Mesendoderm (in vitro differentiated cells): ENCODE results near the gene MPC2.

Experiments
- DNase-seq: peaks from one replicate; pipeline ENCODE4 v3.0.0; 2013
- H2AK5ac ChIP-seq: 2 replicates; pipeline ENCODE4 v1.6.1; 2013; ENCODE audit warnings: low read length, inconsistent platforms
- H2BK120ac ChIP-seq: 2 replicates; pipeline ENCODE4 v1.6.1; 2013; ENCODE audit warnings: low read depth, mild to moderate bottlenecking, low read length, moderate library complexity, mixed read lengths
- H2BK15ac ChIP-seq: replicated peaks from 2 replicates; pipeline ENCODE4 v1.6.1; 2013; ENCODE audit warnings: low read depth, mild to moderate bottlenecking, moderate library complexity
- H2BK5ac ChIP-seq: 2 replicates; pipeline ENCODE4 v1.6.1; 2013; ENCODE audit warnings: low read length, inconsistent platforms
- H3K18ac ChIP-seq: 2 replicates; pipeline ENCODE4 v1.6.1; 2013; ENCODE audit warnings: mild to moderate bottlenecking, low read length, mixed read lengths
- H3K23ac ChIP-seq: one replicate; pipeline ENCODE4 v1.6.1; 2013; ENCODE audit warnings: low read length
- H3K27ac ChIP-seq: 2 replicates; pipeline ENCODE4 v1.5.1; 2013; ENCODE audit warnings: low read depth, mild to moderate bottlenecking, inconsistent platforms, low read length, moderate library complexity
- H3K27me3 ChIP-seq: 2 replicates; pipeline ENCODE4 v1.6.1; 2013; ENCODE audit warnings: low read length, control low read depth, mild to moderate bottlenecking, inconsistent platforms; ENCODE audit not compliant: insufficient read depth, poor library complexity
- H3K36me3 ChIP-seq: 2 replicates; pipeline ENCODE4 v1.6.1; 2013; ENCODE audit warnings: low read length, inconsistent platforms; ENCODE audit not compliant: control insufficient read depth, insufficient read depth
- H3K4ac ChIP-seq: one replicate; pipeline ENCODE4 v1.6.1; 2013; ENCODE audit warnings: low read depth, mild to moderate bottlenecking, low read length, moderate library complexity
- H3K4me1 ChIP-seq: 2 replicates; pipeline ENCODE4 v1.6.1; 2013; ENCODE audit warnings: low read depth, low read length, inconsistent platforms; ENCODE audit not compliant: control insufficient read depth
- H3K4me2 ChIP-seq: 2 replicates; pipeline ENCODE4 v1.6.1; 2013; ENCODE audit warnings: low read length
- H3K4me3 ChIP-seq: 2 replicates; pipeline ENCODE4 v1.5.1; 2013; ENCODE audit warnings: mild to moderate bottlenecking, low read length
- H3K56ac ChIP-seq: one replicate; pipeline ENCODE4 v1.6.1; 2013; ENCODE audit warnings: low read length
- H3K79me1 ChIP-seq: 2 replicates; pipeline ENCODE4 v1.6.1; 2013; ENCODE audit warnings: low read length, inconsistent platforms
- H3K79me2 ChIP-seq: 2 replicates; pipeline ENCODE4 v1.6.1; 2013; ENCODE audit warnings: mild to moderate bottlenecking, low read length; ENCODE audit not compliant: control insufficient read depth, insufficient read depth
- H3K9ac ChIP-seq: 2 replicates; pipeline ENCODE4 v1.6.1; 2013; ENCODE audit warnings: low read length, inconsistent platforms
- H4K5ac ChIP-seq: one replicate; pipeline ENCODE4 v1.6.1; 2013; ENCODE audit warnings: low read length
- H4K8ac ChIP-seq: one replicate; pipeline ENCODE4 v1.6.1; 2013; ENCODE audit warnings: low read depth, mild to moderate bottlenecking, control low read depth, low read length, moderate library complexity
- WGBS: extraction: QIAGEN DNeasy Blood & Tissue Kit; methylation state at CpG from one replicate; pipeline ENCODE4 v1.1.7; 2013; ENCODE audit warnings: low lambda C conversion rate, missing lambda C conversion rate; ENCODE audit not compliant: insufficient coverage; ENCODE audit errors: extremely low coverage; 5-methylcytosine and 5-hydroxymethylcytosine counted together

The MPC2 gene

GRCh38 chr1:167924543-167925231 lies 12.2 kb downstream of the MPC2 start:
- no peak overlapping the region for H3K23ac ChIP-seq

DNA sequence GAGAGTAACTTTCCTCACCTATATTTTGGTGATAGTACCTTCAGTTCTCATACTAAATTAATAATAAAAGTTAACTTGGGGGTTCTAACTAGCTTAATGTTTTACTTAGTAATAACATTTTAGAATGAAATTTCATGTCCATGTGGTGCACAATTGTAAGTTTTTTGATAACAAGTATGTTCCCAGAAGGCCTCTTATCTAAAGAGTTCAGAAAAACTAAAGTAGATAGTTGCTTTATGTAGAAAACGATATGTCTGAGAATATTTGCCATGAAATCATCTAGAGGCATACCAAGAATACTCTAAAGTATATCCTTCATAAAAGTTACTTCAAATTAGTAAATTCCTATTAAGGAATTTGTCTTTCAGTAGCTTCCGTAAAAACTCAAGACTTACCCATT lies 12.8 kb downstream of the MPC2 start:
- Histone ChIP-seq H2BK15ac (no peak overlapping the region), H3K27ac (no peak overlapping the region), H4K5ac (no peak overlapping the region), H2BK5ac (no peak overlapping the region), H3K23ac (no peak overlapping the region), H3K56ac (no peak overlapping the region), H3K18ac (no peak overlapping the region), H3K4me3 (no peak overlapping the region), H3K4ac (no peak overlapping the region), H3K79me1 (no peaks in the 10 kb centered on the region), H3K9ac (no peak overlapping the region), H3K27me3 (no peaks in the 10 kb centered on the region), H3K36me3 (no peaks in the 10 kb centered on the region), H3K4me1 (peaks cover 2% of the 10 kb centered on the region), H2BK120ac (no peak overlapping the region), H2AK5ac (no peak overlapping the region), H3K4me2 (no peak overlapping the region), H4K8ac (no peak overlapping the region), H3K79me2 (no peaks in the 10 kb centered on the region)
- no CpG with 5 or more reads among the region's 2 CpGs for WGBS
- no peak for DNase-seq

More at GRCh38 chr1:167924543-167925231, 12.2 kb downstream of the MPC2 start:
- DNase-seq: no peak
- 100% methylated on average over 1 of the region's 2 CpGs for WGBS
- Histone ChIP-seq H3K36me3 (no peaks in the 10 kb centered on the region), H3K18ac (no peak overlapping the region), H3K79me1 (no peaks in the 10 kb centered on the region), H3K9ac (no peak overlapping the region), H3K4me2 (no peak overlapping the region), H3K4me3 (no peak overlapping the region), H2BK15ac (no peak overlapping the region), H2BK120ac (no peak overlapping the region), H2AK5ac (no peak overlapping the region), H2BK5ac (no peak overlapping the region), H4K8ac (no peak overlapping the region), H3K56ac (no peak overlapping the region), H3K4me1 (peaks cover 2% of the 10 kb centered on the region), H3K4ac (no peak overlapping the region), H3K79me2 (no peaks in the 10 kb centered on the region), H4K5ac (no peak overlapping the region), H3K27me3 (no peaks in the 10 kb centered on the region), H3K27ac (no peak overlapping the region)

GRCh38 chr1:167923324-167924056 lies 13.4 kb downstream of the MPC2 start:
- H2BK120ac ChIP-seq: no peak overlapping the region
- no peak overlapping the region for H3K9ac ChIP-seq
- no peak overlapping the region for H3K4me2 ChIP-seq
- H4K5ac ChIP-seq: no peak overlapping the region
- H3K36me3 ChIP-seq: no peaks in the 10 kb centered on the region
- H2BK5ac ChIP-seq: no peak overlapping the region
- no peak overlapping the region for H2AK5ac ChIP-seq
- no CpG with 5 or more reads among the region's 3 CpGs for WGBS
- H3K4me1 ChIP-seq: peaks cover 2% of the 10 kb centered on the region
- no peak overlapping the region for H3K18ac ChIP-seq
- no peak overlapping the region for H3K4ac ChIP-seq
- H3K27ac ChIP-seq: no peak overlapping the region
- no peaks in the 10 kb centered on the region for H3K79me1 ChIP-seq
- H2BK15ac ChIP-seq: no peak overlapping the region
- no peak overlapping the region for H3K56ac ChIP-seq
- H3K79me2 ChIP-seq: no peaks in the 10 kb centered on the region
- no peak for DNase-seq
- H3K4me3 ChIP-seq: no peak overlapping the region
- no peak overlapping the region for H4K8ac ChIP-seq
- no peak overlapping the region for H3K23ac ChIP-seq
- H3K27me3 ChIP-seq: no peaks in the 10 kb centered on the region

- WGBS: no CpG with 5 or more reads among the region's 1 CpG
- Histone ChIP-seq H3K27me3 (no peaks in the 10 kb centered on the region), H4K8ac (no peak overlapping the region), H2AK5ac (no peak overlapping the region), H2BK15ac (no peak overlapping the region), H3K79me1 (no peaks in the 10 kb centered on the region), H3K9ac (no peak overlapping the region), H3K4ac (no peak overlapping the region), H2BK120ac (no peak overlapping the region), H3K27ac (no peak overlapping the region), H3K23ac (no peak overlapping the region), H3K4me1 (peaks cover 2% of the 10 kb centered on the region), H3K18ac (no peak overlapping the region), H2BK5ac (no peak overlapping the region), H3K56ac (no peak overlapping the region), H4K5ac (no peak overlapping the region), H3K79me2 (no peaks in the 10 kb centered on the region), H3K4me2 (no peak overlapping the region), H3K4me3 (no peak overlapping the region), H3K36me3 (no peaks in the 10 kb centered on the region)
- DNase-seq: no peak
These were observed 14.2 kb downstream of the MPC2 start for GRCh38 chr1:167922611-167923074.

GRCh38 chr1:167922023-167922422 lies 14.8 kb downstream of the MPC2 start:
- H3K56ac ChIP-seq: no peak overlapping the region
- no peak overlapping the region for H3K18ac ChIP-seq
- peaks cover 1% of the 10 kb centered on the region for H3K4me1 ChIP-seq
- H4K8ac ChIP-seq: no peak overlapping the region
- no peak overlapping the region for H3K23ac ChIP-seq
- no peak overlapping the region for H3K4me3 ChIP-seq
- H2BK120ac ChIP-seq: no peak overlapping the region
- no peaks in the 10 kb centered on the region for H3K36me3 ChIP-seq
- H3K4me2 ChIP-seq: no peak overlapping the region
- H4K5ac ChIP-seq: no peak overlapping the region
- H3K27ac ChIP-seq: no peak overlapping the region
- no peaks in the 10 kb centered on the region for H3K79me2 ChIP-seq
- no peak overlapping the region for H2BK15ac ChIP-seq
- H3K27me3 ChIP-seq: no peaks in the 10 kb centered on the region
- H3K4ac ChIP-seq: no peak overlapping the region
- H3K79me1 ChIP-seq: no peaks in the 10 kb centered on the region
- no peak overlapping the region for H2BK5ac ChIP-seq
- no peak for DNase-seq
- H2AK5ac ChIP-seq: no peak overlapping the region
- no peak overlapping the region for H3K9ac ChIP-seq
